Liver (tissue), 9 donors: ENCODE measurements around the gene CTNNA2. TPM values are rescaled to one million over a fixed set of nuclear protein-coding genes. Genes with fewer than 3 reads are reported as not detected.

Source experiments
- DNase-seq: peaks from one replicate; pipeline ENCODE4 v3.0.0-alpha.2; 2017; ENCODE audit warnings: low spot score
- H3K27ac ChIP-seq, 2 donors: one replicate each; pipeline ENCODE4 v1.7.0; 2013; ENCODE audit warnings: inconsistent platforms in 2 of 2, low read length in 2 of 2, control low read depth in 1 of 2, low read depth in 1 of 2, mild to moderate bottlenecking in 1 of 2
- H3K27me3 ChIP-seq, 4 donors: one replicate each; pipeline versions ENCODE4 v1.6.1 to v1.7.0; 2013; ENCODE audit warnings: low read length in 3 of 4, inconsistent platforms in 1 of 4, mild to moderate bottlenecking in 1 of 4, moderate library complexity in 1 of 4; ENCODE audit not compliant: control insufficient read depth in 4 of 4, insufficient read depth in 4 of 4
- H3K36me3 ChIP-seq, 4 donors: one replicate each; pipeline versions ENCODE4 v1.6.1 to v1.7.0; 2013; ENCODE audit warnings: low read length in 3 of 4, mild to moderate bottlenecking in 3 of 4, low read depth in 1 of 4, moderate library complexity in 1 of 4; ENCODE audit not compliant: control insufficient read depth in 4 of 4, insufficient read depth in 3 of 4
- H3K4me1 ChIP-seq, 4 donors: one replicate each; pipeline versions ENCODE4 v1.6.1 to v1.7.0; 2013; ENCODE audit warnings: low read length in 3 of 4, mild to moderate bottlenecking in 3 of 4, moderate library complexity in 1 of 4; ENCODE audit not compliant: control insufficient read depth in 4 of 4, insufficient read depth in 4 of 4
- H3K4me3 ChIP-seq, 3 donors: one replicate each; pipeline versions ENCODE4 v1.6.1 to v1.7.0; 2013; ENCODE audit warnings: low read length in 3 of 3, control low read depth in 1 of 3, low read depth in 1 of 3, mild to moderate bottlenecking in 1 of 3
- H3K9ac ChIP-seq, 2 donors: one replicate each; pipeline ENCODE4 v1.7.0; 2013; ENCODE audit warnings: low read length in 2 of 2, mild to moderate bottlenecking in 2 of 2, moderate library complexity in 2 of 2, control low read depth in 1 of 2, low read depth in 1 of 2
- H3K9me3 ChIP-seq, 4 donors: one replicate each; pipeline versions ENCODE4 v1.6.1 to v1.7.0; 2013; ENCODE audit warnings: low read length in 3 of 4; ENCODE audit not compliant: control insufficient read depth in 4 of 4
- EGR1 ChIP-seq, 2 donors: IDR thresholded peaks; 2 replicates each; pipeline ENCODE4 v1.6.1; 2016 to 2018; ENCODE audit warnings: antibody characterized with exemption in 2 of 2, low read depth in 2 of 2
- FOXA1 ChIP-seq: IDR thresholded peaks from 2 replicates; pipeline ENCODE4 v1.6.1; 2016; ENCODE audit warnings: antibody characterized with exemption
- GABPA ChIP-seq, 2 donors: IDR thresholded peaks in 1 of 2; conservative IDR thresholded peaks in 1 of 2; 2 replicates each; pipeline ENCODE4 v1.6.1; 2016; ENCODE audit warnings: antibody characterized with exemption in 2 of 2, mild to moderate bottlenecking in 1 of 2, moderate library complexity in 1 of 2
- HNF4A ChIP-seq, 2 donors: conservative IDR thresholded peaks; 2 replicates each; pipeline ENCODE4 v1.6.1; 2016; ENCODE audit warnings: antibody characterized with exemption in 2 of 2, mild to moderate bottlenecking in 2 of 2
- JUND ChIP-seq, 2 donors: IDR thresholded peaks; 2 replicates each; pipeline ENCODE4 v1.6.1; 2016; ENCODE audit warnings: antibody characterized with exemption in 2 of 2
- RAD21 ChIP-seq, 2 donors: IDR thresholded peaks; 2 replicates each; pipeline ENCODE4 v1.6.1; 2016; ENCODE audit warnings: antibody characterized with exemption in 2 of 2, mild to moderate bottlenecking in 2 of 2
- SP1 ChIP-seq: IDR thresholded peaks from 2 replicates; pipeline ENCODE4 v1.6.1; 2018; ENCODE audit warnings: antibody characterized with exemption, mild to moderate bottlenecking
- TAF1 ChIP-seq: conservative IDR thresholded peaks from 2 replicates; pipeline ENCODE4 v1.6.1; 2016; ENCODE audit warnings: antibody characterized with exemption, mild to moderate bottlenecking
- YY1 ChIP-seq: IDR thresholded peaks from 2 replicates; pipeline ENCODE4 v1.6.1; 2016; ENCODE audit warnings: antibody characterized with exemption, mild to moderate bottlenecking
- WGBS: extraction: QIAGEN DNeasy Blood & Tissue Kit; methylation state at CpG from one replicate; pipeline ENCODE4 v1.1.7; 2013; 5-methylcytosine and 5-hydroxymethylcytosine counted together
- polyA plus RNA-seq, 2 donors: library from polyadenylated mRNA; stranded (reverse) in 1 of 2; unstranded in 1 of 2; fragments of 200-250 nt in 1 of 2; fragments of >200 nt in 1 of 2; fragmentation: Nextera tagmentation in 1 of 2; extraction: Ambion mirVana in 1 of 2; gene quantifications; one replicate each; pipeline versions ENCODE4 v1.2.1 to v1.2.3, GENCODE V29; 2013 to 2015
- total RNA-seq, 2 donors: library from RNA; depleted of rRNA; stranded (reverse); fragments of >200 nt; gene quantifications; one replicate each; pipeline ENCODE4 v1.2.3, GENCODE V29; 2014
- TF ChIP-seq, protein P1 (sequence below): IDR thresholded peaks from 2 replicates; pipeline ENCODE4 v1.6.1; 2016; ENCODE audit warnings: antibody characterized with exemption
- TF ChIP-seq, protein P2 (sequence below): fragments of 150-350 bp; IDR thresholded peaks from 2 replicates; pipeline ENCODE4 v1.5.1; 2017; ENCODE audit warnings: improper control_type of control experiment, low read depth, low read length; ENCODE audit not compliant: missing input control
- TF ChIP-seq, protein P3 (sequence below): IDR thresholded peaks from 2 replicates; pipeline ENCODE4 v1.6.1; 2016; ENCODE audit warnings: antibody characterized with exemption, mild to moderate bottlenecking
- TF ChIP-seq, protein P4 (sequence below): IDR thresholded peaks from 2 replicates; pipeline ENCODE4 v1.6.1; 2016; ENCODE audit warnings: antibody characterized with exemption
- donor health status: healthy.
- donor health status: healthy.
- donor health status: healthy.
- donor health status: healthy.
- donor health status: healthy.

CTNNA2 gene
- total and polyA plus RNA-seq, 4 donors: 0.05 TPM; not detected in 3

DNA sequence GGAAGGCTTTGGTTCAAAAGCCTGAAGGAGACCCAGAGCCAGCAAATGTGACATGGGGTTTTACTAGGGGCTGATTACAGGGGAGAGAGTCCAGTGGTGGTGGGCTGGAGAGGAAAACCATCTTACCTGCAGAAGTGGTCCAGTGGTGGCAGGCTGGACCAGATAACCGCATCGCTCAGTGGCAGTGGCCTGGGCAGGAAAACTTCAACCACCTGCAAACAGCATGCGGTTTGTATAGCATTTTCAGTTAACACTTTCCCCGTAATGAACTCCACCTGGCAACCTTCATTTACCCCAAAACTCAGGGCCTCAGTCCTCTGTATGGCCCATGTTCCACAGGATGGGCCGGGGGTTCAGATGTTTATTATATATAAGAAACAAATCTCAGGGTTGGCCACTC, 677.3 kb downstream of the CTNNA2 start:
- Histone ChIP-seq H3K9ac (no peak overlapping the region), H3K36me3 (no peaks in the 10 kb centered on the region), H3K27ac (no peak overlapping the region), H3K9me3 (no peaks in the 10 kb centered on the region), H3K4me3 (no peak overlapping the region), H3K4me1 (no peaks in the 10 kb centered on the region), H3K27me3 (peaks cover 0 to 2% (median 0%) of the 10 kb centered on the region in 4 donors)
- TF ChIP-seq, protein P1, sequence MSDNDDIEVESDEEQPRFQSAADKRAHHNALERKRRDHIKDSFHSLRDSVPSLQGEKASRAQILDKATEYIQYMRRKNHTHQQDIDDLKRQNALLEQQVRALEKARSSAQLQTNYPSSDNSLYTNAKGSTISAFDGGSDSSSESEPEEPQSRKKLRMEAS: no peak
- TF ChIP-seq YY1 (no peak), GABPA (IDR thresholded peaks at IDR 0.05 in 1 of 2, conservative IDR thresholded peaks at IDR 0.05 in 1 of 2) (no peak), HNF4A (conservative IDR thresholded peaks at IDR 0.05) (no peak), EGR1 (IDR thresholded peaks at IDR 0.05; ENCODE audit: low read depth in 2 of 2) (no peak), SP1 (no peak)
- DNase-seq: no peak
- WGBS: 84% methylated on average over 5 of the region's 5 CpGs

DNA sequence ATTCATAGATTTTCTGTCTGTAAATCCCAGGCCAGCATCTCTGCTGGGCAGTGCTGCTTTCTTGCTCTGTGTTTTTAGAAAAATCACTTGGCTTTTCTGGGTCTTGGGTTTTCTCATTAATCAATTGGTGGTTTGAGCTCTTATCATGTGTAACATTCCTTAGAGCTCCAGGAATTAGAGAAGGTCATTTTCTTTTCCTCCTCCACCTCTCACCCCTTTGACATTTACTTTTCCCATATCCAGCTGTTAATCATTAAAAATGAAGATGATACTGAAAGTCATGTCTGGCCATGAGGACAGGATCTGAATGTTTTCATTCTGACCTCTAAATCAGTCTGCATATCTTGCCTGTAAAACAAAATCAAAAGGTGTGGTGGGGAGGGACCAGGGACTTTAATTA, 680.7 kb downstream of the CTNNA2 start:
- Histone ChIP-seq H3K4me1 (no peaks in the 10 kb centered on the region), H3K4me3 (no peak overlapping the region), H3K36me3 (no peaks in the 10 kb centered on the region), H3K9ac (no peak overlapping the region), H3K9me3 (no peaks in the 10 kb centered on the region), H3K27me3 (peaks cover 0 to 2% (median 0%) of the 10 kb centered on the region in 4 donors), H3K27ac (no peak overlapping the region)
- DNase-seq: no peak
- TF ChIP-seq, protein P2, sequence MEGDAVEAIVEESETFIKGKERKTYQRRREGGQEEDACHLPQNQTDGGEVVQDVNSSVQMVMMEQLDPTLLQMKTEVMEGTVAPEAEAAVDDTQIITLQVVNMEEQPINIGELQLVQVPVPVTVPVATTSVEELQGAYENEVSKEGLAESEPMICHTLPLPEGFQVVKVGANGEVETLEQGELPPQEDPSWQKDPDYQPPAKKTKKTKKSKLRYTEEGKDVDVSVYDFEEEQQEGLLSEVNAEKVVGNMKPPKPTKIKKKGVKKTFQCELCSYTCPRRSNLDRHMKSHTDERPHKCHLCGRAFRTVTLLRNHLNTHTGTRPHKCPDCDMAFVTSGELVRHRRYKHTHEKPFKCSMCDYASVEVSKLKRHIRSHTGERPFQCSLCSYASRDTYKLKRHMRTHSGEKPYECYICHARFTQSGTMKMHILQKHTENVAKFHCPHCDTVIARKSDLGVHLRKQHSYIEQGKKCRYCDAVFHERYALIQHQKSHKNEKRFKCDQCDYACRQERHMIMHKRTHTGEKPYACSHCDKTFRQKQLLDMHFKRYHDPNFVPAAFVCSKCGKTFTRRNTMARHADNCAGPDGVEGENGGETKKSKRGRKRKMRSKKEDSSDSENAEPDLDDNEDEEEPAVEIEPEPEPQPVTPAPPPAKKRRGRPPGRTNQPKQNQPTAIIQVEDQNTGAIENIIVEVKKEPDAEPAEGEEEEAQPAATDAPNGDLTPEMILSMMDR: no peak
- no peak for TF ChIP-seq SP1
- no peak for TF ChIP-seq JUND (IDR thresholded peaks at IDR 0.05)
- TF ChIP-seq FOXA1: no peak
- no peak for TF ChIP-seq TAF1
- TF ChIP-seq YY1: no peak
- TF ChIP-seq, protein P1: no peak
- TF ChIP-seq HNF4A (conservative IDR thresholded peaks at IDR 0.05): no peak
- TF ChIP-seq, protein P3, sequence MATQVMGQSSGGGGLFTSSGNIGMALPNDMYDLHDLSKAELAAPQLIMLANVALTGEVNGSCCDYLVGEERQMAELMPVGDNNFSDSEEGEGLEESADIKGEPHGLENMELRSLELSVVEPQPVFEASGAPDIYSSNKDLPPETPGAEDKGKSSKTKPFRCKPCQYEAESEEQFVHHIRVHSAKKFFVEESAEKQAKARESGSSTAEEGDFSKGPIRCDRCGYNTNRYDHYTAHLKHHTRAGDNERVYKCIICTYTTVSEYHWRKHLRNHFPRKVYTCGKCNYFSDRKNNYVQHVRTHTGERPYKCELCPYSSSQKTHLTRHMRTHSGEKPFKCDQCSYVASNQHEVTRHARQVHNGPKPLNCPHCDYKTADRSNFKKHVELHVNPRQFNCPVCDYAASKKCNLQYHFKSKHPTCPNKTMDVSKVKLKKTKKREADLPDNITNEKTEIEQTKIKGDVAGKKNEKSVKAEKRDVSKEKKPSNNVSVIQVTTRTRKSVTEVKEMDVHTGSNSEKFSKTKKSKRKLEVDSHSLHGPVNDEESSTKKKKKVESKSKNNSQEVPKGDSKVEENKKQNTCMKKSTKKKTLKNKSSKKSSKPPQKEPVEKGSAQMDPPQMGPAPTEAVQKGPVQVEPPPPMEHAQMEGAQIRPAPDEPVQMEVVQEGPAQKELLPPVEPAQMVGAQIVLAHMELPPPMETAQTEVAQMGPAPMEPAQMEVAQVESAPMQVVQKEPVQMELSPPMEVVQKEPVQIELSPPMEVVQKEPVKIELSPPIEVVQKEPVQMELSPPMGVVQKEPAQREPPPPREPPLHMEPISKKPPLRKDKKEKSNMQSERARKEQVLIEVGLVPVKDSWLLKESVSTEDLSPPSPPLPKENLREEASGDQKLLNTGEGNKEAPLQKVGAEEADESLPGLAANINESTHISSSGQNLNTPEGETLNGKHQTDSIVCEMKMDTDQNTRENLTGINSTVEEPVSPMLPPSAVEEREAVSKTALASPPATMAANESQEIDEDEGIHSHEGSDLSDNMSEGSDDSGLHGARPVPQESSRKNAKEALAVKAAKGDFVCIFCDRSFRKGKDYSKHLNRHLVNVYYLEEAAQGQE: no peak
- TF ChIP-seq, protein P4, sequence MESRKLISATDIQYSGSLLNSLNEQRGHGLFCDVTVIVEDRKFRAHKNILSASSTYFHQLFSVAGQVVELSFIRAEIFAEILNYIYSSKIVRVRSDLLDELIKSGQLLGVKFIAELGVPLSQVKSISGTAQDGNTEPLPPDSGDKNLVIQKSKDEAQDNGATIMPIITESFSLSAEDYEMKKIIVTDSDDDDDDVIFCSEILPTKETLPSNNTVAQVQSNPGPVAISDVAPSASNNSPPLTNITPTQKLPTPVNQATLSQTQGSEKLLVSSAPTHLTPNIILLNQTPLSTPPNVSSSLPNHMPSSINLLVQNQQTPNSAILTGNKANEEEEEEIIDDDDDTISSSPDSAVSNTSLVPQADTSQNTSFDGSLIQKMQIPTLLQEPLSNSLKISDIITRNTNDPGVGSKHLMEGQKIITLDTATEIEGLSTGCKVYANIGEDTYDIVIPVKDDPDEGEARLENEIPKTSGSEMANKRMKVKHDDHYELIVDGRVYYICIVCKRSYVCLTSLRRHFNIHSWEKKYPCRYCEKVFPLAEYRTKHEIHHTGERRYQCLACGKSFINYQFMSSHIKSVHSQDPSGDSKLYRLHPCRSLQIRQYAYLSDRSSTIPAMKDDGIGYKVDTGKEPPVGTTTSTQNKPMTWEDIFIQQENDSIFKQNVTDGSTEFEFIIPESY: no peak
- TF ChIP-seq GABPA (IDR thresholded peaks at IDR 0.05 in 1 of 2, conservative IDR thresholded peaks at IDR 0.05 in 1 of 2): no peak
- TF ChIP-seq RAD21 (IDR thresholded peaks at IDR 0.05): no peak
